CD4-positive, alpha-beta T cell treated with Interleukin-6 for 4 hours (primary cell): ENCODE results near the gene MTRR.
A peak's percentile ranks its signal among the peaks of the same experiment; 100 is the strongest.
"Not testable (repeated sequence)": the region's sequence is repeated elsewhere in the genome, so short reads cannot be mapped to it uniquely, and the experiment has no call there.

Experiments
- DNase-seq: peaks from one replicate; pipeline ENCODE4 v3.0.0-alpha.2; 2020; ENCODE audit warnings: mixed read lengths

MTRR gene

DNA sequence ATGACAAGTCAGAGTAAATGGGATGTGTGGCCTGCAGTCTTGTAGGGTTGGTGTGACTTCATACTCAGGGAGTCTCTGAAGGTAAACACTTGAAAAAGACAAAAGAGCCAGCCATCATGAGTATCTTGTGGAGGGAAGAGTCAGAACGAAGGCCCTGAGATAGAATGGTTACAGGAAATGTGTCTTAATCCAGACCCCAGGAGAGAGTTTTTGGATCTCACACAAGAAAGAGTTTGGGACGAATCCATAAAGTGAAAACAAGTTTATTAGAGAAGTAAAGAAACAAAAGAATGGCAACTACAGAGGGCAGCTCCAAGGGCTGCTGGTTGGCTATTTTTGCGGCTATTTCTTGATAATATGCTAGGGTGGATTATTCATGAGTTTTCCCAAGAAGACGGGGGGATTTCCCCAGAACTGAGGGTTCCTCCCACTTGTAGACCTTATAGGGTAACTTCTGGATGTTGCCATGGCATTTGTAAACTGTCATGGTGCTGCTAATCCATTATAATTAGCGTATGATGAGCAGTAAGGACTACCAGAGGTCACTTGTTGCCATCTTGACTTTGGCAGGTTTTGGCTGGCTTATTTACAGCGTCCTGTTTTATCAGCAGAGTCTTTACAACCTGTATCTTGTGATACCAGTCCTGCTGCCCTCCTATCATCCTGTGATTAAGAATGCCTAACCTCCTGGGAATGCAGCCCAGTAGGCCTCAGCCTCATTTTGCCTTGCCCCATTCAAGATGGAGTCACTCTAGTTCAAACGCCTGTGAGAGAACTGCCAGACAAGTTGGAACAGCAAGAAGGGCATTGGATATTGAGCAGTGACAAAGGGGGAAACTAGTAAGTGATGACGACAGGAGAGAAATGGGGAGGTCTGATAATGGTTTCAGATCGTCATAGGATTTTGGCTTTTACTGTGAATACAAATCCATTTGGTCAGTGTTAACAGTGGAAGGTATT lies 34.0 kb downstream of the MTRR start:
- no peak for DNase-seq

DNA sequence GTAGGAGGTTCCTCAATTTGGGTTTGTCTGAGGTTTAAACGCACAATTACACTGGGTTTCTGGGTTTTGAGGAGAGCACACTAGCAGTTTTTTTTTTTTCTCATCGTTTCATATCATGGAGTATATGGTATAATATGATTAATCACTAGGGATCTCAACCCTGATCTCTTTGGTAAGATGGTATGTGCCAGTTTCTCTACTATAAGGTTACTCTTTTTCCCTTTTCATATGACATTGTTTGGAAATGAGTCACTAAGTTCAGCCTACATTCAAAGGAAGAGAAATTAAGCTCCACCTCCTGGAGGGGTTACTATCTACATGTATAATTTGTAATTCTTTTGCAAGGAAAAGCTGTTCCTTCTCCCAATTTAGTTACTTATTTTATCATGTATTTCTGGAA lies 35.2 kb downstream of the MTRR start:
- DNase-seq = no peak

DNA sequence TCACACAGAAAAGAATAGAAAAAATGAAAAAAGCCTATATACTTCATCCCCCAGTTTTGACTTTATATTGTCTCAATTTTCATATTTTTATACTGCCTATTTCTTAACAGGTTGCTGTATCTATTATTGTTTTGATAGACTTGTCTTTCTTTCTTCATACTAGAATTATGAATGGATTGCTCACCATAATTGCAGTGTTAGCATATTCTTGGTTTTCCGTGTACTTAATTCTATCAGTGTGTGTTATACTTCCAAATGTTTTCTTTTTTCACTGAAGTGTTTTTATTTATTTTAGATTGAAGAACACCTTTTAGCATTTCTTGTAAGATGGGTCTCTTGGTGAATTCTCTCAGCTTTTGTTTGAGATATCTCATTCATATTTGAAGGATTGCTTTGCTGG lies 38.7 kb downstream of the MTRR start:
- no peak for DNase-seq

DNA sequence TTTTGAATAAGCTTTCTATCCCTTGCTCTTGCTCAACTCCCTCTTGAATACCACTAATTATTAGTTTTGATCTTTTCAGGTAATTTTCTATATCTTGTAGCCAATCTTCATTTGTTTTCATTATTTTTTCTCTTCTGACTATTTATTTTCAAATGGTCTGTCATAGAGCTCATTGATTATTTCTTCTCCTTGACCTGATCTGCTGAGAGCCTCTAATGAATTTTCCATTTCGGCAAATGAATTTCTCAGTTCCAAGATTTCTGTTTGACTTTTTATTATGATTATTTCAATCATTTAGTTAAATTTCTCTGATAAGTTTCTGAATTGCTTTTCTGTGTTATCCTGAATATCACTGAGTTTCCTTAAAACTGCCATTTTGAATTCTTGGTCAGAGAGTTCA lies 39.4 kb downstream of the MTRR start:
- no peak for DNase-seq

DNA sequence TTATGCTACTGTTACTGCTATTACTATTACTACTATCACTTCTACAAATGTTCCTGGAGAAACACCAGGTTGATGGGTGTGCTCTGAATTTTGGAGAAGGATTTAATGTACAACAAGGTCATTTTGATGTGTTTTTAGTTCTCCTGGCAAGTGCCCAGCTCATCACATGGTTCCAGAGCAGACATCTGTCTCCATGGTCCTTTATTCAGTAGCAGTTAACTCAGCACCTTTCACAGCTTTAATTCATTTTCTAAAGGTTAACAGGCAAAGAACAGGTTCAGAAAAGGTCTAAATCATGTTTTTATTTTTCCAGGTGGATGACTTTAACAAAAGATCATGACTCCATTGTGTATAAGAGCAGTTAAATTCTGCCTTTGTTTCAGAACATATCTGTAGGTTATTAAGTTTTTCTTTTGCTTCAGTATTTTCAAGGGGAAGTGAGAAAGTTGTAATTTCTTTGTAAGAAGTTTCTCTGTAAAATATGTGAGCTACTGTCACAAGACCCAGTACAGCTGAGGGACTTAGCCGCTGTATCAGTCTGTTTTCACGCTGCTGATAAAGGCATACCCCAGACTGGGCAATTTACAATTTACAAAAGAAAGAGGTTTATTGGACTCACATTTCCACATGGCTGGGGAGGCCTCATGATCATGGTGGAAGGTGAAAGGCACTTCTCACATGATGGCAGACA lies 41.9 kb downstream of the MTRR start:
- DNase-seq = no peak

DNA sequence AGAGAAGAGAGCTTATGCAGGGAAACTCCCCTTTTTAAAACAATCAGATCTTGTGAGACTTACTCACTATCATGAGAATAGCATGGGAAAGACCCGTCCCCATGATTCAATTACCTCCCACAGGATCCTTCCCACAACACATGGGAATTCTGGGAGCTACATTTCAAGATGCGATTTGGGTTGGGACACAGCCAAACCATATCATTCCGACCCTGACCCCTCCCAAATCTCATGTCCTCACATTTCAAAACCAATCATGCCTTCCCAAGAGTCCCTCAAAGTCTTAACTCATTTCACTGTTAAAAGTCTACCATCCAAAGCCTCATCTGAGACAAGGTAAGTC lies 42.5 kb downstream of the MTRR start:
- not testable (repeated sequence) for DNase-seq

DNA sequence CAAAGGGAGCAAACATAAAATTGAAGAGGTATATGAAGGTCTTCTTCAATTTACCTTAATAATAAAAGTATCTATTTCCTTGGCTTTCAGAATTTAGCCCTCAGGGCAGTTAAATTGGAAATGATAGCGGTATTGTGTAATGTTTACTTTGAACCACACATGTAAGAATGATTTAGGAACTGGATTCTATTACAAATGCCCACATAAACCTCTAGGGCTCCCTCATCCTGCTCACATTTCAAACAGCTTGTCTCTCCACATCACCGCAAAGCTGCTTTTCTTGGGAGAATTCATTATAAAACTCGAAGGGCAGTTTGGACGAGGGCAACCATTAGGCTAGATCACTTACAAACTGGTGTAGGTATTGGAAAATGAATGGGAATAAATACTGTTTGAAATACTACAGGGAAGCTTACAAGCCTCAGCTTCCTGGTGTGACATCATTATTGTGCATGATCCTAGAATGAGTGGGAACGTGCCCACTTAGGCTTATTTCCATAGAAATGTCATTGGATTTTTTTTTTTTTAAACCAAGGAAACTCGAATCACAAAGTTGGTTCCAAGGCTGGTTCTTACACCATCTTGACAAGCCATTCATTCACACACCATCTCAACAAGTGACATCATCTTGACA lies 47.3 kb downstream of the MTRR start:
- no peak for DNase-seq

- DNase-seq = no peak
These were observed 48.5 kb downstream of the MTRR start for GRCh38 chr5:7917130-7918123.

DNA sequence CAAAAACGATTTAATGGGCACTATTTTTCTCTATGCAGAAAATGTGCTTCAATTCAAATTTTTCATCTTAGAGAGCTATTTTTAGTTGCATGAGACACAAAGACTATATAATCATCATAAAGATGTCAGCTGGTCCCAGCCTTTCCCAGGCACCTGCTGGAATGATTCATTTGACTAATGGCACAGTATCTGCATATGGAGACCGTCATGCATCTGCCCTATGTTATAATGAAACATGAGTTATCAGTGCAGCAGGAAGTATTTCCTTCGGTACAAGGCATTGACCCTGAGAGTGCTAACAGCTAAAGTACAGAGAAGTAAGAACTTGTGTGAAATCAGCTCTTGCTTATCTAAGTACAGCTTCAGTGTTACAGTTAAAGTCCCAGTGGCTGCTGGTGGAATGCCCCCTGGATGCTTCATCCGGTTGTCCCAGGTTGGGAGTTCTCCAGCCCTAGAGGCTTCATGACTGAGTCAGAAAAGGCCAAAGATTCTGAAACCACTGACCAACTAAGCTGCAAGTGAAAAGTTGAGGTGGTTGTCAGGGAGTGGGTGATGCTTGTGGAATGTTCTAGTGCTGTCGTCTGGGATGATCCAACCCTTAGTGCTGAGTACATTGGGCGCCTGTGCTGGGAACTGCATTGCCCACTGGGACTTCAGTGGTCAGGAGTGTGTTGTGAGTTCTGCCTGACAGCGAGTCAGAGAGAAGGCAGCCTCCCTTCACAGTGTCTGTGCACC lies 57.2 kb downstream of the MTRR start:
- no peak for DNase-seq

DNA sequence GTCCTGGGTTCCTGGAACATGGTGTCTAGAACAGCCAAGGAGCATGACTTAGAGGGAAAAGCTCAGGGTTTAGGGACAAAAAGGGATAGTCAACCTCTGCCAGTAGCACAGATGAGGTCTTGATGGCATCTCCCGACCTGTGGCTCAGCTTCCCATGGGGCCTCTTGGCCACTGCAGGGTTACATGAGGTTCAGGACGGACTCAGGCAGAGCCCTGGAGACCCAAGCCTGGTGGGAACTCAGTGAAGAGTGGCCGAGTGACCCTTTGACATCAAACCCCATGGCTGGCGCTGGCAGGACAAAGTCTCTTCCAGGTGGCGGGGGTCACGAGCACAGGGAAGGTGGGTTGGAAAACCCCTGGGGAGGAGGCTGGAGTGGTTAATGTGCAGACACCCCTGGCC lies 57.8 kb downstream of the MTRR start:
- no peak for DNase-seq

- DNase-seq = peak; percentile 24
These were observed 58.8 kb downstream of the MTRR start for GRCh38 chr5:7927466-7928375.

- no peak for DNase-seq
These were observed 61.1 kb downstream of the MTRR start for GRCh38 chr5:7930011-7930410.

DNA sequence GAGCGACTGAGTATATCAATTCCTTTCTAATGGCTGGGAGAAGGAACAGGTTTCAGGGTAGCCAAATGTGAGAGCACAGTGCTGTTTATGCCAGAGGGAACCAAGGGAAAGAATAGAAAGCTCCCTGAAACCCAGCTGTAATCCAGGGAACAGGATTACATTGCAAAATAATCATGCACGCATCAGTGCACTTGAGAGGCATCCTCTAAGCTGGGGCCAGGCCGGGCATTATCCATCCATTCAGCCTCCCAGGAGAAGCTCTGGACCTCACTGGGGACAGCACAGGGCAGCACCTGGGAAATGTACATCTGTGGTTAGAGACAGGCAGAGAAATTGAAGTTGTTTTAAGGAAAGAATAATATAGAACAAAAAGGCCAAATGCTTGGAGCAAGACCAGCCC lies 72.7 kb downstream of the MTRR start:
- DNase-seq = no peak

DNA sequence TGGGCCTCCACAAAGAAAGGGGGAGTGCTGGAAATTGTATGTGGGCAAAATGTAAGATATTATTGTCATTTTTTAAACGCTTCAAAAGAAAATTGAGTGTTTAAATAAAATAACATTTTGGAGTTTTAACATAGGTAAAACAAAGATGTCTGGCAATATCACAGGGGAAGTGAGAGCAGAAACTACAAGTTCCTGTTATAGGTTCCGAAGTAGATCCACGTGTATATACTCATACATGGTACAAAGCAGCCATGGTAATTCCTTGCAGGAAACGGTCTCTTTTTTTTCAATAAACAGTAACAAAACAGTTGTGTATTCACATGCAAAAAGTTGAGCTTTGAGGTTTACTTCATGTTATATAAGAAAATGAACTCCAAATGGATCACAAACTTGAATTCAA lies 78.4 kb downstream of the MTRR start:
- no peak for DNase-seq
